Measurements from ENCODE around the gene ASTN2.

DNA sequence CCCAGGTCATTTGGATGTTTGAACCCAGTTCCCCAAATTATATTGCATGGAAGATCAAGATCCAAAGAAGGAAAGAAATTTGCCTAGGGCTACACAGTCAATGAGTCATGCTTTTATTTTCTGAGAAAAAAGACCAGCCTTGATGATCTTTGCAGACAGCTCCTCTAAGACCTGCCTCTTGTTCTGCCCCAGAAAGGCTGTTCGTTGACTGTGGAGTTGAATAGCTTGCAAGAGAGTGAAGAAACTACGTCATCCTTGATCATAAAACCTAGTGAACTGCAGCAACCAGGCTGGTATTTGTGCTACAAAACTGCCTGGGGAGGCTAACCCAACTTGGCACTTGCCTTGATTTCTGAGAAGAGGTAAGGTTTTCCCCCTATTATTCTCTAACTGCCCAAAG, 997.4 kb downstream of the ASTN2 start:
- TF ChIP-seq POLR2A (IDR thresholded peaks at IDR 0.05; ENCODE audit: low read length), result no peak
- TF ChIP-seq GATA1 (IDR thresholded peaks at IDR 0.05; ENCODE audit: low read depth, low read length), result no peak

All from erythroblast (primary cell).